ENCODE data around the gene IFI16.

The IFI16 gene

GRCh38 chr1:159066108-159066507, 56.4 kb downstream of the IFI16 start:
- no peak for DNase-seq

- DNase-seq, result no peak
Measured at GRCh38 chr1:159067699-159068621, 58.3 kb downstream of the IFI16 start.

DNA sequence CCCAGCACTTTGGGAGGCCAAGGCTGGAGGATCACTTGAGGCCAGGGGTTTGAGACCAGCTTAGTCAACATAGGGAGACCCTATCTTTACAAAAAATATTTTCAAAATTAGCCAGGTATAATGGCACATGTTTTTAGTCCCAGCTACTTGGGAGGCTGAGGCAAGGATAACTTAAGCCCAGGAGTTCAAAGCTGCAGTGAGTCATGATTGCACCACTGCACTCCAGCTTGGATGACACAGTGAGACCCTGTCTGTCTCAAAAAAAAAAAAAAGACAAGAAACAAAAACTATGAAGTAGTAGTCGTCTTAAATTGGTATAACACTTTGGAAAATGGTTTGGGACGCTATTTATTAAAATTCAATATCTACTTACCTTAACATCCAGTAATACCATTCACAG, 59.2 kb downstream of the IFI16 start:
- no peak for DNase-seq

DNA sequence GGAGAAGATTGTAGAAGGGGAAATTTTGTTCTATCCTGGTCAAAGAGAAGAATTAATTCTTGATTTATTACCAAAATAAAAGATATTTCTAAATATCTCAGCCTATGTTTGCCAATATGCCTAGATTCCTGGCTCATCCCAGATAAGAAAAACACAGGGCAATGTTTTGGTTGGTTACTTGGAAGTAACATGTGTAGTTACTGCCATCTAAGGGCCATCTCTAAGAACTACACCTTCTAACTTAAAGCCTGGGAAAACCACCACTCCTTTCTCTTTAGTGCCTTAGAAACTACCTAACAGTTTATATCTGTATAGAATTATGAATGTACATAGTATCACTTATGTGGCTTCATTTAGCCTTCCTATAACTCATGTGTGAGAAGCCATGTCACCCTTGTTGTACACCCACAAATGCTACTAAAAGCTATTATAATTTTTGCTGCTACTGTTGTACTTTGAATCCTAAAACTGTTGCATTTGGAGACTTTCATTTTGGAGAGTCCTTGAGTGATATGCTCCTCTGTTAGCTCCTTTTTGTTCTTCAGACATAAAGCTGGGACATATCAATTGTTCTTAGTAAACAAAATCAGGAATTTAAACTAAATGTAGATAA, 62.4 kb downstream of the IFI16 start:
- no peak for DNase-seq

DNA sequence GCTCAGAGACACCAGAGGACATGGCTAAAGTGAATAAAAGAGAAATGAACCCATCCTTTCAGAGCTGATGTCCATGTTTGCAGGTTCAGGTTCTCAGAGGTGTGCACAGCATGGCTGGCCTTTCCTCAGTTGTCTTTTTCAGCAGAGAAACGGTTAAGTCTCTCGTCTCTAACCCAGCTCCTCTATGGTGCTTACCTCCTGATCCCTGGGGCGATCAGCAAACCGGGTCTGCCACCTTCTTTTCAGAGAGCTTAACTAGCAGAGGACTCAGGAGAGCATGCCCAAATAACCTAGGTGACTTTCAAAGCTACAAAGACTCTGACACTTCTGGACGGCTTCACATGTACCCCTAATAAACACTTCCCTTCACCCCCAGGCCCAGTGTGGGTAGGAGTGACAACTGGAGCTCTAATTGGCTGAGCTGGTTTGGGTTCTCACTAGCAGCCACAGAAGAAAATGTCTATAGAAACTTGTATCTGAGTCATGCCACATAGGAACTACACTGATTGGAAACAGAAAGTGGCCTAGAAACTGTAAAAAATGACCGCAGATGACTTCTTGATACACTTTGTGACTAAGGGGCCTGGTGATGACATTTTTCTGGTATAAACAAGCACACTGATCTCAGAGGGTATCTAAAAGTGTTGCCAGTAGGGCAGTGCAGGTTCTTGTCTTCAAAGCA, 66.9 kb downstream of the IFI16 start, which contains the start of gene AIM2:
Gene AIM2, minus strand, starts transcription at position 329 of the 682 bp plus-strand sequence. CDS start 3,267 bp downstream, outside the sequence.
- DNase-seq, result no peak

DNA sequence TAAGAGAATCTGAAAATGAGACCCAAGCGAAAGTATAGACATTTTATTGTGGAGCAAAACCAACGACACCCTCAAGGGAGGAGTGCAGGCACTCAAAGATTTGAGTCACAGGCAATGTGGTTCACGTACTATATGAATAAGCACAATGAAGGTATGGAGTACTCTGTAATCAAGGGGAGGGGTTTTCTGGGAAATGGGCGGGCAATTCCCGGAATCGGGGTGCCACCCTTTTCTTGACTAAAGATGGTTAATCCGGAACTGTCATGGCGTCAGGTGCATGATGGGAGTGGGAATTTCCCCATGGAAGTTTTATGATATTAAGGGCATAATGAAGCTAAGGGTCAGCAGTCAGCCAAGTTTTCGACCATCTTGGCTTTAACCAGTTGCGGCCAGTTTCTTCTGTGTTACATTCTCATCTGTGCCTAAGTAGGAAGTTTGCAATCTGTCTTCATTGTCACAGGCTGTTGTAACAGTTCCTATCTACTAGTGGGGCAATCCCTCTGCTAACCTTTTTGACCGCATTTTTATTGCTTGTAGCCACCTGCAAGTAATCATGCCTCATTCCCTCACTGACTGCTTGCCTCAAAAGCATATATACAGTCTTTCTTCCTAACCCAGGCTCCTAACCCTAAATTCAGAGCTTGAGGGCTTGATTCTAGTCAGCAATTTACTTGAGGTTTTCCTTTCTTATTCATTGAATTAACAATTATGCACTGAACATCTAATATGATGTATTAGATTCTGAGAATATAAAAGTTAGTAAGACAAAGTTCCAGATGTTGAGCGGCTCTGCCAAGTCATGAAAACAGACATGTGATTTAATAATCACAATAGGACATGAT, 67.6 kb downstream of the IFI16 start:
- no peak for DNase-seq

GRCh38 chr1:159079525-159079924, 69.8 kb downstream of the IFI16 start:
- DNase-seq, result no peak

- no peak for DNase-seq
Measured at GRCh38 chr1:159081626-159082025, 71.9 kb downstream of the IFI16 start.

DNA sequence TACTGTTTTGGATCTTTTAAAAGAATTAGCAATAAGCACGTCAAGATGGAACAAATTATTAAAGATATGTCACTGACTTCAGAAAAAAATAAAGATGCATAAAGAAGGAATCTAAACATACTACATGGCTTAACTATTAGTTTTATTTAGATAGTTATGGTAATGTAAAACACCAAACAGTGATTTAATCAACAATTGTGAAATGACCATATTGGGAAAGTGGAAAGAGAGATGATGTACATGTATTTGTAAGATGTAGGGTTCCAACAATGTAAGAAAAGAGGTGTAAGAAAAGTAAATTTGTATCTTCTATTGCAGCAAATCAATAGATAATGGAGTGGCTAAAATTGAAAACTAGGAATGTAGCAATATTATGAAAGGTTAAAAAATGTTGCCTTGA, 73.3 kb downstream of the IFI16 start:
- DNase-seq, result no peak

DNA sequence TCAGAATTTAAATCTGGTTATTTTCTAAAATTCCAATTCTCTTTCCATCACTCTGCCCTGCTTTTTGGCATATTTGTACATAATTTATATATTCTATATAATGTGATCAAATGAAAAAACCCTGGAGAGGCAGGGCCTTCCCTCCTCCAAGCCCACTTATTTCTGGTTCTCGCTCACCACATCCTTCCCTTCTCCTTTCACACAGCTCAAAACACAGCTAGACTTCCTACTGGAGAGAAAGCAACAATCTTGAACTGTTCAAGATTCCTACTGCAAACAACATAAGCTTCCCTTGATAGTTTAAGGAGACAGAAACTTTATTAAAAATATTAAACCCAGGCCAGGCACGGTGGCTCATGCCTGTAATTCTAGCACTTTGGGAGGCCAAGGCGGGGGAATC, 74.4 kb downstream of the IFI16 start:
- DNase-seq, result no peak

- DNase-seq, result no peak
Measured at GRCh38 chr1:159084867-159085266, 75.2 kb downstream of the IFI16 start.

- no peak for DNase-seq
Measured at GRCh38 chr1:159088050-159088449, 78.3 kb downstream of the IFI16 start.

GRCh38 chr1:159088546-159089183, 79.0 kb downstream of the IFI16 start:
- no peak for DNase-seq

- no peak for DNase-seq
Measured at GRCh38 chr1:159089184-159089791, 79.6 kb downstream of the IFI16 start.

DNA sequence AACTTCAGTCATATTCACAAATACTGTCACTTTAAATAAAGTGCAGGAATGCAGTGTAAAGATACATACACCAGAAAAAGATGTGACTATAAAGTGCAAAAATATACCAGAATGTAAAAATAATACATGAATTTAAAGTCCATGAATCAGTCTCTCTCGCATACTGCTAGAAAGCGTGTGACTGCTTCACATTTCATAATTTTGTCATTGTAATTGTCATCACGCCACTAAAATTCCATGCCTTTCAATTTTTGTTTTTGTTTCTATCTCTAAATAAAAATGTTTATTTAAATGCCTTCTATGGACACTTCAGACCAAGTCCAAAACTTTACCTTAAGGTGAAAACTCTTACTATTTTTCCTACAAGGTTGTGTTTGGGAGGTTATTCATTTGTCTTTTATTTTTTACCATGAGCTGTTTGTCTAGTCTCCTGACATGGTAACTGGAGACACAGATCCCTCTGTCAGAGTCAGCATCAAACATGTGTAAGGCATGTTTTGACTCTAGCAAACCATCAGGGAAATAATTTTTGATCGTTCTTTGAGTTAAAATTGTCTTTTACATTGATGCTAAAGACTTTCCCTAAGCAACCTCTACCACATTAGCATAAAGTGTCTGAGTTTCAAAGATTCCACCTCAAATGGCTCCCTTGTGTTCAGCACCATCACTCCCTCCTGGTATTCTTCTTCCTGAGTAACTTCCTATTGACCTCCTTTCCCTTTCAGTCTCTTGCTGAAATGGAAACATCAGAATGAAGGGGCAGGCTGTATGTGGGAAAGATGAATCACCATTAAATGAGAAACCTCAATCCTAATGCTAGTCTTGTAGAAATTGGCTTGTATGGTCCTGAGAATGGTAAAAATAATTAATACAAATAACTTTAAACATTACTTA, 80.8 kb downstream of the IFI16 start:
- no peak for DNase-seq

DNA sequence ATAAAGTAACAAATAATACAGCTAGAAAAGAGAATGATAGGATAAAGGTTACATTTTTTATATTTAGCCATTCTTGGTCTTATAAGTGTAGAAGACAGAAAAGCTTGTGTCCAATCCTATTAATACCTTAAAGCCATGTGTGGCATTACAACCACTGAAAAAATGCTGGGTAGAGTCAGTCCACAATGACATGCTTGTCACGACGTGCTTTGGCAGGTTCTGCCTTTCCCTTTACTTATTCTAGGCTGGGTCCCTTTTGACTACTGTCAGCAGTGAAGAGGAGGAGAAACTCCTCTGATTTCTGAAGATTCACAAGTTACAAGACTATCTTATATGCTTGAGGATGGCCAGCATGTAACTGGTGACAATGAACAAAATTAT, 81.5 kb downstream of the IFI16 start:
- no peak for DNase-seq

DNA sequence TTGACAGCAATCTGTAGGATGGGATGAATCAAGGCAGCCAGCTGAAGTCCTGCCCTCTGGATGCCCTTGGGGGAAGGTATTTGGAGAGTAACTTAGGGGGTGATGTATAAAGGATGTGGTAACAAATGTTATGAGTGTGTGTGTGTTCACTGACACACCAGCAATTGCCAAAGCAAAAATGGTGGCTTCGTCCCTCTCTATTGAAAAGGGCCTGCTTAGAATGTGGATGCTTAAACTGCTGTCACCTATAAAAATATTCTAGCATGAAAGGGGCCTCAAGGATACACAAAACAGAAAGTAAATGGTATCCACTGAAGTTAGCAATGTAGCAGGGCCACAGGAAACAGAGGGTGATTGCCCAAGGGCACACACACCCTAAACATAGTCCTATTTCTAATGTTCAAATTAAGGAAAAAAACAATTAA, 81.9 kb downstream of the IFI16 start:
- no peak for DNase-seq

GRCh38 chr1:159092036-159092760, 82.5 kb downstream of the IFI16 start:
- DNase-seq, result no peak

GRCh38 chr1:159098596-159098995, 88.9 kb downstream of the IFI16 start:
- DNase-seq, result no peak

DNA sequence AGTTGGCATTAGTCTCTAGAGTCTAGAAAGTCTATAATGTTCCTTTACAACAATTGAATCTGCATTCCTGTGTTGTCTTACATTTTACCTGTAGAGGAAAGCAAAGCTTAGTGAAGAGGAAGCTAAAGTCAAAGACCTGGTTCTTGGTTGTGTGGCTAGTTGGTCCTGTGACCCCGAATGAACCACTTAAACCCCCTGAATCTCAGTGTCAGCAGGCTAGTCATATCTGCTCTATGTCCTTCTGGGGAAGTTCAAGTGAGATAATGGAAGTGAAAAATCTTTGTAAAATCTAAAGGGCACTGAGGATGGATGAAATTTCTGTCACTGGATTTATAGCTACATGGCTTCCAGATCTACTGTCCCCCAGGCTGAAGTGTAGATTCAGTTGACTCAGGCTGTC, 90.9 kb downstream of the IFI16 start:
- DNase-seq, result no peak

Measured in femur (tissue), 1 donor.